SK-N-SH (cell line): Measurements from ENCODE around the gene USP32.

Source experiments
- CTCF ChIP-seq: fragments of 200-600 bp; sonication (generic); IDR thresholded peaks from 2 replicates; pipeline ENCODE4 v1.6.1; 2017; ENCODE audit warnings: antibody characterized with exemption, mild to moderate bottlenecking, moderate library complexity
- EP300 ChIP-seq, 2 experiments: IDR thresholded peaks; 2 replicates each; pipeline versions ENCODE4 v1.4.0 to v1.6.1; 2012; ENCODE audit warnings: borderline replicate concordance in 1 of 2, low read depth in 1 of 2, low read length in 1 of 2
- GABPA ChIP-seq: IDR thresholded peaks from 2 replicates; pipeline ENCODE4 v1.4.0; 2012; ENCODE audit warnings: low read depth, mild to moderate bottlenecking
- JUND ChIP-seq: IDR thresholded peaks from 2 replicates; pipeline ENCODE4 v1.4.0; 2012
- MAX ChIP-seq: IDR thresholded peaks from 2 replicates; pipeline ENCODE4 v1.4.0; 2012; ENCODE audit warnings: low read depth
- RFX5 ChIP-seq: IDR thresholded peaks from 2 replicates; pipeline ENCODE4 v1.6.1; 2012; ENCODE audit warnings: mild to moderate bottlenecking, improper control_type of control experiment, low read length
- TAF1 ChIP-seq: IDR thresholded peaks from 2 replicates; pipeline ENCODE4 v1.6.1; 2012; ENCODE audit warnings: low read depth, mild to moderate bottlenecking, low read length, moderate library complexity, borderline replicate concordance
- TEAD4 ChIP-seq: IDR thresholded peaks from 2 replicates; pipeline ENCODE4 v1.4.0; 2012; ENCODE audit warnings: mild to moderate bottlenecking, borderline replicate concordance; ENCODE audit not compliant: insufficient read depth
- USF1 ChIP-seq: IDR thresholded peaks from 2 replicates; pipeline ENCODE4 v1.4.0; 2012; ENCODE audit warnings: low read depth, borderline replicate concordance
- USF2 ChIP-seq: fragments of 150-350 bp; IDR thresholded peaks from 2 replicates; pipeline ENCODE4 v1.6.1; 2017; ENCODE audit warnings: antibody characterized with exemption, low read length, low read depth, borderline replicate concordance

- TF ChIP-seq USF1 (no peak), CTCF (no peak), MAX (no peak), GABPA (no peak), EP300 (IDR thresholded peaks at IDR 0.05; ENCODE audit: borderline replicate concordance in 1 of 2, low read depth in 1 of 2, low read length in 1 of 2) (no peak), JUND (no peak), TAF1 (no peak), RFX5 (no peak), TEAD4 (no peak), USF2 (no peak)
Measured at GRCh38 chr17:60304502-60304901, 87.4 kb downstream of the USP32 start.
